SK-N-SH (cell line): Measurements from ENCODE around the gene OR13J1. TPM values are rescaled to one million over a fixed set of nuclear protein-coding genes. Genes with fewer than 3 reads are reported as not detected.

Experiments used
- CTCF ChIA-PET: fragments of 300-600, 350-600 bp; formaldehyde crosslinking; extraction: SDS; loops from one replicate; lab custom pipeline; 2021; lab: Yijun Ruan, JAX
- POLR2A ChIA-PET: fragments of 350-600 bp; sonication (Branson Sonifier 250); formaldehyde crosslinking; extraction: SDS; loops from one replicate; lab custom pipeline; 2020; ENCODE audit warnings: antibody characterized with exemption, inconsistent platforms; lab: Yijun Ruan, JAX
- DNase-seq: peaks from one replicate; pipeline ENCODE4 v3.0.0; 2012
- H2AFZ ChIP-seq: fragments of 200-600 bp; sonication (generic); 2 replicates; pipeline ENCODE4 v1.8.1; 2016; ENCODE audit warnings: antibody characterized with exemption, mild to moderate bottlenecking, low read depth
- H3F3A ChIP-seq: fragments of 200-600 bp; sonication (generic); replicated peaks from 2 replicates; pipeline ENCODE3; 2016; ENCODE audit warnings: antibody characterized with exemption, mild to moderate bottlenecking; ENCODE audit not compliant: insufficient read depth
- H3K27ac ChIP-seq, 2 experiments: fragments of 200-500 bp in 1 of 2; fragments of 200-600 bp in 1 of 2; sonication (Bioruptor generic) in 1 of 2; sonication (generic), shearing (Covaris generic) in 1 of 2; 2 replicates each; pipeline versions ENCODE4 v1.5.1 to v1.6.1; 2014 to 2016; ENCODE audit warnings: low read depth in 2 of 2, inconsistent platforms in 1 of 2, low read length in 1 of 2, mild to moderate bottlenecking in 1 of 2, mixed read lengths in 1 of 2
- H3K27me3 ChIP-seq: fragments of 200-600 bp; sonication (generic), shearing (Covaris generic); 2 replicates; pipeline ENCODE4 v1.6.1; 2016; ENCODE audit warnings: mixed run types; ENCODE audit not compliant: insufficient read depth
- H3K36me3 ChIP-seq, 2 experiments: fragments of 200-500 bp in 1 of 2; fragments of 200-600 bp in 1 of 2; sonication (Bioruptor generic) in 1 of 2; sonication (generic) in 1 of 2; replicated peaks in 1 of 2; 2 replicates each; pipeline versions ENCODE3 to v1.5.1; 2014 to 2016; ENCODE audit warnings: low read length in 1 of 2, mild to moderate bottlenecking in 1 of 2; ENCODE audit not compliant: insufficient read depth in 2 of 2, control insufficient read depth in 1 of 2
- H3K4me1 ChIP-seq, 2 experiments: fragments of 200-500 bp in 1 of 2; fragments of 200-600 bp in 1 of 2; sonication (Bioruptor generic) in 1 of 2; sonication (generic), shearing (Covaris generic) in 1 of 2; 2 replicates each; pipeline versions ENCODE4 v1.5.1 to v1.6.1; 2014 to 2016; ENCODE audit warnings: low read depth in 1 of 2, low read length in 1 of 2, mixed run types in 1 of 2; ENCODE audit not compliant: insufficient read depth in 2 of 2, control insufficient read depth in 1 of 2
- H3K4me2 ChIP-seq: fragments of 200-600 bp; sonication (generic), shearing (Covaris generic); 2 replicates; pipeline ENCODE4 v1.6.1; 2017; ENCODE audit warnings: mixed run types
- H3K4me3 ChIP-seq, 2 experiments: fragments of 200-500 bp in 1 of 2; fragments of 200-600 bp in 1 of 2; sonication (Bioruptor generic) in 1 of 2; sonication (generic), shearing (Covaris generic) in 1 of 2; 2 replicates each; pipeline versions ENCODE4 v1.5.1 to v1.8.1; 2014 to 2016; ENCODE audit warnings: low read depth in 2 of 2, inconsistent platforms in 1 of 2, low read length in 1 of 2, mild to moderate bottlenecking in 1 of 2, mixed read lengths in 1 of 2, moderate library complexity in 1 of 2
- H3K79me2 ChIP-seq: fragments of 200-600 bp; sonication (generic); 2 replicates; pipeline ENCODE4 v1.8.1; 2017; ENCODE audit warnings: mild to moderate bottlenecking; ENCODE audit not compliant: insufficient read depth
- H3K9ac ChIP-seq: fragments of 200-600 bp; sonication (generic); 2 replicates; pipeline ENCODE4 v1.6.1; 2017; ENCODE audit warnings: mixed run types
- H3K9me2 ChIP-seq: fragments of 200-600 bp; sonication (generic); 2 replicates; pipeline ENCODE4 v1.6.1; 2017; ENCODE audit warnings: mixed run types
- H3K9me3 ChIP-seq: fragments of 200-600 bp; sonication (generic); 2 replicates; pipeline ENCODE4 v1.6.1; 2017; ENCODE audit warnings: mixed run types, mild to moderate bottlenecking, moderate library complexity
- H4K20me1 ChIP-seq: fragments of 200-600 bp; sonication (generic); 2 replicates; pipeline ENCODE4 v1.6.1; 2017; ENCODE audit warnings: mild to moderate bottlenecking, mixed run types; ENCODE audit not compliant: insufficient read depth
- ELF1 ChIP-seq: IDR thresholded peaks from 2 replicates; pipeline ENCODE4 v1.4.0; 2012
- EZH2phosphoT487 ChIP-seq: fragments of 200-600 bp; sonication (generic); IDR thresholded peaks from 2 replicates; pipeline ENCODE4 v1.6.1; 2017; ENCODE audit warnings: low read depth, mixed run types, mild to moderate bottlenecking, antibody characterized with exemption, moderate library complexity, borderline replicate concordance
- FOSL2 ChIP-seq: IDR thresholded peaks from 2 replicates; pipeline ENCODE4 v1.4.0; 2012; ENCODE audit warnings: low read depth, mild to moderate bottlenecking, moderate library complexity, borderline replicate concordance
- FOXM1 ChIP-seq: IDR thresholded peaks from 2 replicates; pipeline ENCODE4 v1.4.0; 2012; ENCODE audit warnings: low read depth, mild to moderate bottlenecking
- GABPA ChIP-seq: IDR thresholded peaks from 2 replicates; pipeline ENCODE4 v1.4.0; 2012; ENCODE audit warnings: low read depth, mild to moderate bottlenecking
- GATA2 ChIP-seq: sonication (generic); formaldehyde crosslinking; IDR thresholded peaks from 2 replicates; pipeline ENCODE4 v1.5.0; 2020; ENCODE audit warnings: mild to moderate bottlenecking, missing genetic modification reagents
- JUND ChIP-seq: IDR thresholded peaks from 2 replicates; pipeline ENCODE4 v1.4.0; 2012
- MXI1 ChIP-seq: IDR thresholded peaks from 2 replicates; pipeline ENCODE4 v1.6.1; 2012; ENCODE audit warnings: mild to moderate bottlenecking, low read depth, low read length, improper control_type of control experiment
- NFIC ChIP-seq: IDR thresholded peaks from 2 replicates; pipeline ENCODE4 v1.4.0; 2012; ENCODE audit warnings: borderline replicate concordance
- RCOR1 ChIP-seq: fragments of 150-350 bp; IDR thresholded peaks from 2 replicates; pipeline ENCODE4 v1.6.1; 2017; ENCODE audit warnings: antibody characterized with exemption, low read length
- TAF1 ChIP-seq: IDR thresholded peaks from 2 replicates; pipeline ENCODE4 v1.6.1; 2012; ENCODE audit warnings: low read depth, mild to moderate bottlenecking, low read length, moderate library complexity, borderline replicate concordance
- WGBS: methylation state at CpG from one replicate; pipeline ENCODE4 v1.1.6; 2017; ENCODE audit warnings: low lambda C conversion rate; 5-methylcytosine and 5-hydroxymethylcytosine counted together
- polyA plus RNA-seq, 3 experiments: library from polyadenylated mRNA; depleted of rRNA; stranded (reverse); fragments of >200 nt; gene quantifications; 2 replicates each; pipeline ENCODE4 v1.2.3, GENCODE V29; 2012
- TF ChIP-seq, protein P1 (sequence below): IDR thresholded peaks from 2 replicates; pipeline ENCODE4 v1.4.0; 2012; ENCODE audit warnings: low read depth, borderline replicate concordance
- TF ChIP-seq, protein P2 (sequence below): fragments of 200-600 bp; sonication (generic); IDR thresholded peaks from 2 replicates; pipeline ENCODE4 v1.6.1; 2017; ENCODE audit warnings: antibody characterized with exemption, mild to moderate bottlenecking, moderate library complexity
- TF ChIP-seq, protein P3 (sequence below): IDR thresholded peaks from 2 replicates; pipeline ENCODE4; 2012
- TF ChIP-seq, protein P4 (sequence below): IDR thresholded peaks from 2 replicates; pipeline ENCODE4 v1.6.1; 2012; ENCODE audit warnings: mild to moderate bottlenecking, low read depth, low read length, moderate library complexity
- TF ChIP-seq, protein P5 (sequence below): fragments of 150-350 bp; IDR thresholded peaks from 2 replicates; pipeline ENCODE4 v1.6.1; 2017; ENCODE audit warnings: antibody characterized with exemption, low read length, low read depth, borderline replicate concordance
- TF ChIP-seq, protein P6 (sequence below): IDR thresholded peaks from 2 replicates; pipeline ENCODE4 v1.4.0; 2012; ENCODE audit warnings: low read depth

OR13J1 gene
- polyA plus RNA-seq, 1 of the 3 experiments (the other 2 are of a cell fraction) = not detected

DNA sequence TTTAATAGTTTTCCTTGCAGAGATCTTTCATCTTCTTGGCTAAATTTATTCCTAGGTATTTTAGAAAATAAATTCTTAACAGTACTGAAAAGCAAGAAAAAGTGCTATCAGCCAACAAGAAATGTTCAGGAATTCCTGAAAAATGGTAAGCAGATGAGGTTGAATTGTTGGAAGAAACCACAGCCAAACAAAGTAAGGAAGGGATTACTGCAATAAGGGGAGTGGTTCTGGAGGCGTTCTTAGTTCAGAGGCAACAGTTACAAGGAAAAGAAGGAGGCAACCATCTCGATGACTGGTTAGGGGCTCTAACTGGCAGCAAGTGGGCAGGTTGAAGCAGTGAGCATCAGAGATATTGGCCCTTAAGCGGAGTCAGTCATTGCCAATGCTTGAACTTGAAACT lies 12.8 kb upstream of the OR13J1 start:
- no peak overlapping the region for H3K4me3 ChIP-seq
- H3K27ac ChIP-seq = no peak overlapping the region
- ChIA-PET CTCF (interaction anchor here (0.6 to 3.0 kb wide), 28 partner anchors 9 to 817 kb away, joined by 3 to 136 read pairs (median 6); partner anchors contain the start of genes CCDC107, CREB3, FAM221B and GBA2), POLR2A (interaction anchor here (0.8 kb wide), 1 partner anchor 126 kb away, joined by 3 read pairs; no protein-coding TSS in a partner anchor)
- no peaks in the 10 kb centered on the region for H3K9me3 ChIP-seq
- no peaks in the 10 kb centered on the region for H3K27me3 ChIP-seq
- H3F3A ChIP-seq = peaks cover 5% of the 10 kb centered on the region
- no peak overlapping the region for H3K4me2 ChIP-seq
- no peaks in the 10 kb centered on the region; a peak in 1 of 4 replicates for H3K4me1 ChIP-seq
- TF ChIP-seq MXI1 (no peak), RCOR1 (no peak), FOXM1 (no peak), GABPA (no peak), ELF1 (no peak), FOSL2 (no peak), JUND (no peak), GATA2 (no peak), NFIC (no peak), TAF1 (no peak), EZH2phosphoT487 (no peak)
- TF ChIP-seq, protein P1, sequence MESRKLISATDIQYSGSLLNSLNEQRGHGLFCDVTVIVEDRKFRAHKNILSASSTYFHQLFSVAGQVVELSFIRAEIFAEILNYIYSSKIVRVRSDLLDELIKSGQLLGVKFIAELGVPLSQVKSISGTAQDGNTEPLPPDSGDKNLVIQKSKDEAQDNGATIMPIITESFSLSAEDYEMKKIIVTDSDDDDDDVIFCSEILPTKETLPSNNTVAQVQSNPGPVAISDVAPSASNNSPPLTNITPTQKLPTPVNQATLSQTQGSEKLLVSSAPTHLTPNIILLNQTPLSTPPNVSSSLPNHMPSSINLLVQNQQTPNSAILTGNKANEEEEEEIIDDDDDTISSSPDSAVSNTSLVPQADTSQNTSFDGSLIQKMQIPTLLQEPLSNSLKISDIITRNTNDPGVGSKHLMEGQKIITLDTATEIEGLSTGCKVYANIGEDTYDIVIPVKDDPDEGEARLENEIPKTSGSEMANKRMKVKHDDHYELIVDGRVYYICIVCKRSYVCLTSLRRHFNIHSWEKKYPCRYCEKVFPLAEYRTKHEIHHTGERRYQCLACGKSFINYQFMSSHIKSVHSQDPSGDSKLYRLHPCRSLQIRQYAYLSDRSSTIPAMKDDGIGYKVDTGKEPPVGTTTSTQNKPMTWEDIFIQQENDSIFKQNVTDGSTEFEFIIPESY = no peak
- TF ChIP-seq, protein P2, sequence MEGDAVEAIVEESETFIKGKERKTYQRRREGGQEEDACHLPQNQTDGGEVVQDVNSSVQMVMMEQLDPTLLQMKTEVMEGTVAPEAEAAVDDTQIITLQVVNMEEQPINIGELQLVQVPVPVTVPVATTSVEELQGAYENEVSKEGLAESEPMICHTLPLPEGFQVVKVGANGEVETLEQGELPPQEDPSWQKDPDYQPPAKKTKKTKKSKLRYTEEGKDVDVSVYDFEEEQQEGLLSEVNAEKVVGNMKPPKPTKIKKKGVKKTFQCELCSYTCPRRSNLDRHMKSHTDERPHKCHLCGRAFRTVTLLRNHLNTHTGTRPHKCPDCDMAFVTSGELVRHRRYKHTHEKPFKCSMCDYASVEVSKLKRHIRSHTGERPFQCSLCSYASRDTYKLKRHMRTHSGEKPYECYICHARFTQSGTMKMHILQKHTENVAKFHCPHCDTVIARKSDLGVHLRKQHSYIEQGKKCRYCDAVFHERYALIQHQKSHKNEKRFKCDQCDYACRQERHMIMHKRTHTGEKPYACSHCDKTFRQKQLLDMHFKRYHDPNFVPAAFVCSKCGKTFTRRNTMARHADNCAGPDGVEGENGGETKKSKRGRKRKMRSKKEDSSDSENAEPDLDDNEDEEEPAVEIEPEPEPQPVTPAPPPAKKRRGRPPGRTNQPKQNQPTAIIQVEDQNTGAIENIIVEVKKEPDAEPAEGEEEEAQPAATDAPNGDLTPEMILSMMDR = no peak
- TF ChIP-seq, protein P3, sequence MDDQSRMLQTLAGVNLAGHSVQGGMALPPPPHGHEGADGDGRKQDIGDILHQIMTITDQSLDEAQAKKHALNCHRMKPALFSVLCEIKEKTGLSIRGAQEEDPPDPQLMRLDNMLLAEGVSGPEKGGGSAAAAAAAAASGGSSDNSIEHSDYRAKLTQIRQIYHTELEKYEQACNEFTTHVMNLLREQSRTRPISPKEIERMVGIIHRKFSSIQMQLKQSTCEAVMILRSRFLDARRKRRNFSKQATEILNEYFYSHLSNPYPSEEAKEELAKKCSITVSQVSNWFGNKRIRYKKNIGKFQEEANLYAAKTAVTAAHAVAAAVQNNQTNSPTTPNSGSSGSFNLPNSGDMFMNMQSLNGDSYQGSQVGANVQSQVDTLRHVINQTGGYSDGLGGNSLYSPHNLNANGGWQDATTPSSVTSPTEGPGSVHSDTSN = no peak
- TF ChIP-seq, protein P4, sequence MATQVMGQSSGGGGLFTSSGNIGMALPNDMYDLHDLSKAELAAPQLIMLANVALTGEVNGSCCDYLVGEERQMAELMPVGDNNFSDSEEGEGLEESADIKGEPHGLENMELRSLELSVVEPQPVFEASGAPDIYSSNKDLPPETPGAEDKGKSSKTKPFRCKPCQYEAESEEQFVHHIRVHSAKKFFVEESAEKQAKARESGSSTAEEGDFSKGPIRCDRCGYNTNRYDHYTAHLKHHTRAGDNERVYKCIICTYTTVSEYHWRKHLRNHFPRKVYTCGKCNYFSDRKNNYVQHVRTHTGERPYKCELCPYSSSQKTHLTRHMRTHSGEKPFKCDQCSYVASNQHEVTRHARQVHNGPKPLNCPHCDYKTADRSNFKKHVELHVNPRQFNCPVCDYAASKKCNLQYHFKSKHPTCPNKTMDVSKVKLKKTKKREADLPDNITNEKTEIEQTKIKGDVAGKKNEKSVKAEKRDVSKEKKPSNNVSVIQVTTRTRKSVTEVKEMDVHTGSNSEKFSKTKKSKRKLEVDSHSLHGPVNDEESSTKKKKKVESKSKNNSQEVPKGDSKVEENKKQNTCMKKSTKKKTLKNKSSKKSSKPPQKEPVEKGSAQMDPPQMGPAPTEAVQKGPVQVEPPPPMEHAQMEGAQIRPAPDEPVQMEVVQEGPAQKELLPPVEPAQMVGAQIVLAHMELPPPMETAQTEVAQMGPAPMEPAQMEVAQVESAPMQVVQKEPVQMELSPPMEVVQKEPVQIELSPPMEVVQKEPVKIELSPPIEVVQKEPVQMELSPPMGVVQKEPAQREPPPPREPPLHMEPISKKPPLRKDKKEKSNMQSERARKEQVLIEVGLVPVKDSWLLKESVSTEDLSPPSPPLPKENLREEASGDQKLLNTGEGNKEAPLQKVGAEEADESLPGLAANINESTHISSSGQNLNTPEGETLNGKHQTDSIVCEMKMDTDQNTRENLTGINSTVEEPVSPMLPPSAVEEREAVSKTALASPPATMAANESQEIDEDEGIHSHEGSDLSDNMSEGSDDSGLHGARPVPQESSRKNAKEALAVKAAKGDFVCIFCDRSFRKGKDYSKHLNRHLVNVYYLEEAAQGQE = no peak
- TF ChIP-seq, protein P5, sequence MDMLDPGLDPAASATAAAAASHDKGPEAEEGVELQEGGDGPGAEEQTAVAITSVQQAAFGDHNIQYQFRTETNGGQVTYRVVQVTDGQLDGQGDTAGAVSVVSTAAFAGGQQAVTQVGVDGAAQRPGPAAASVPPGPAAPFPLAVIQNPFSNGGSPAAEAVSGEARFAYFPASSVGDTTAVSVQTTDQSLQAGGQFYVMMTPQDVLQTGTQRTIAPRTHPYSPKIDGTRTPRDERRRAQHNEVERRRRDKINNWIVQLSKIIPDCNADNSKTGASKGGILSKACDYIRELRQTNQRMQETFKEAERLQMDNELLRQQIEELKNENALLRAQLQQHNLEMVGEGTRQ = no peak
- TF ChIP-seq, protein P6, sequence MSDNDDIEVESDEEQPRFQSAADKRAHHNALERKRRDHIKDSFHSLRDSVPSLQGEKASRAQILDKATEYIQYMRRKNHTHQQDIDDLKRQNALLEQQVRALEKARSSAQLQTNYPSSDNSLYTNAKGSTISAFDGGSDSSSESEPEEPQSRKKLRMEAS = no peak
- no peak overlapping the region for H3K9ac ChIP-seq
- H2AFZ ChIP-seq = peak overlapping the region; percentile 36; the same call in 1 of the 2 replicates
- H4K20me1 ChIP-seq = no peaks in the 10 kb centered on the region
- no peaks in the 10 kb centered on the region for H3K79me2 ChIP-seq
- no peak for DNase-seq
- H3K9me2 ChIP-seq = no peaks in the 10 kb centered on the region
- 53% methylated on average over 3 of the region's 3 CpGs for WGBS
- H3K36me3 ChIP-seq = no peaks in the 10 kb centered on the region
